22Rv1 (cell line): ENCODE results near the gene ZNF76.

ENCODE experiments used
- ZFX ChIP-seq: fragments of 450-650 bp; IDR thresholded peaks from 2 replicates; pipeline ENCODE4 v1.6.1; 2017; ENCODE audit warnings: antibody characterized with exemption, borderline replicate concordance
- TF ChIP-seq, protein P1 (sequence below): fragments of 450-650 bp; IDR thresholded peaks from 2 replicates; pipeline ENCODE4 v1.5.1; 2017; ENCODE audit warnings: mild to moderate bottlenecking

DNA sequence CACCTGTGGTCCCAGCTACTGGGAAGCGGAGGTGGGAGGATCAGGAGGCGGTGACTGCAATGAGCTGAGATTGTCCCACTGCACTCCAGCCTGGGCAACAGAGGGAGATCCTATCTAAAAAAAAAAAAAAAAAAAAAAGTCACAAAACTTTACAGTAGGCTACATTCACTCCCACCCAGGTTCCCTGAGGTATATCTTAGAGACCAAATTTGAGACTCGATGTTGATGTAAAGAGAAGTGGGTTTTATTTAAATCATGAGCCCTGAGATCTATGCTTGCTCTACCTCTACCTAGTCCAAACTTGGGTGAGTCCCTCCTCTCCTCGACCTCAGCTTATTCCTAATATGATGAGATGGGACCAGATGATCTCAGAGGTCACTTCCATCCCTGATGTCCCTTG lies 29.3 kb downstream of the ZNF76 start:
- TF ChIP-seq, protein P1, sequence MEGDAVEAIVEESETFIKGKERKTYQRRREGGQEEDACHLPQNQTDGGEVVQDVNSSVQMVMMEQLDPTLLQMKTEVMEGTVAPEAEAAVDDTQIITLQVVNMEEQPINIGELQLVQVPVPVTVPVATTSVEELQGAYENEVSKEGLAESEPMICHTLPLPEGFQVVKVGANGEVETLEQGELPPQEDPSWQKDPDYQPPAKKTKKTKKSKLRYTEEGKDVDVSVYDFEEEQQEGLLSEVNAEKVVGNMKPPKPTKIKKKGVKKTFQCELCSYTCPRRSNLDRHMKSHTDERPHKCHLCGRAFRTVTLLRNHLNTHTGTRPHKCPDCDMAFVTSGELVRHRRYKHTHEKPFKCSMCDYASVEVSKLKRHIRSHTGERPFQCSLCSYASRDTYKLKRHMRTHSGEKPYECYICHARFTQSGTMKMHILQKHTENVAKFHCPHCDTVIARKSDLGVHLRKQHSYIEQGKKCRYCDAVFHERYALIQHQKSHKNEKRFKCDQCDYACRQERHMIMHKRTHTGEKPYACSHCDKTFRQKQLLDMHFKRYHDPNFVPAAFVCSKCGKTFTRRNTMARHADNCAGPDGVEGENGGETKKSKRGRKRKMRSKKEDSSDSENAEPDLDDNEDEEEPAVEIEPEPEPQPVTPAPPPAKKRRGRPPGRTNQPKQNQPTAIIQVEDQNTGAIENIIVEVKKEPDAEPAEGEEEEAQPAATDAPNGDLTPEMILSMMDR: no peak
- TF ChIP-seq ZFX: no peak
